OCI-LY3 (cell line): ENCODE results near the gene S100A5.
A peak's percentile ranks its signal among the peaks of the same experiment; 100 is the strongest.
"Not testable (repeated sequence)": the region's sequence is repeated elsewhere in the genome, so short reads cannot be mapped to it uniquely, and the experiment has no call there.

Source experiments
- H2AFZ ChIP-seq: fragments of 200-600, 300-600 bp; shearing (Covaris generic); 2 replicates; pipeline ENCODE4 v1.6.0; 2014; ENCODE audit warnings: antibody characterized with exemption, low read depth, low read length
- H3K27ac ChIP-seq: fragments of 200-600, 300-600 bp; sonication (generic); 2 replicates; pipeline ENCODE4 v1.5.1; 2014; ENCODE audit warnings: mild to moderate bottlenecking, low read length, moderate library complexity, mixed read lengths
- H3K27me3 ChIP-seq: fragments of 200-600, 300-600 bp; sonication (generic); 2 replicates; pipeline ENCODE4 v1.6.1; 2014; ENCODE audit warnings: low read depth, low read length, mixed read lengths
- H3K36me3 ChIP-seq: fragments of 200-600, 300-600 bp; sonication (generic); replicated peaks from 2 replicates; pipeline ENCODE3; 2014; ENCODE audit warnings: low read depth, low read length, mixed read lengths
- H3K4me1 ChIP-seq: fragments of 300-600, 200-600 bp; sonication (generic); 2 replicates; pipeline ENCODE4 v1.6.1; 2014; ENCODE audit warnings: low read length, mixed read lengths
- H3K4me2 ChIP-seq: fragments of 200-600, 300-600 bp; sonication (generic); 2 replicates; pipeline ENCODE4 v1.6.1; 2014; ENCODE audit warnings: low read length, mixed read lengths
- H3K4me3 ChIP-seq: fragments of 300-600, 200-600 bp; sonication (generic); 2 replicates; pipeline ENCODE4 v1.5.1; 2014; ENCODE audit warnings: antibody characterized with exemption, mild to moderate bottlenecking, low read length, moderate library complexity
- H3K79me2 ChIP-seq: fragments of 300-600, 200-600 bp; shearing (Covaris generic); 2 replicates; pipeline ENCODE4 v1.6.1; 2014; ENCODE audit warnings: mild to moderate bottlenecking, low read length, mixed read lengths
- H3K9ac ChIP-seq: fragments of 300-600, 200-600 bp; shearing (Covaris generic); 2 replicates; pipeline ENCODE4 v1.6.0; 2014; ENCODE audit warnings: mild to moderate bottlenecking, low read length, moderate library complexity
- H3K9me3 ChIP-seq: fragments of 200-600, 300-600 bp; shearing (Covaris generic); 2 replicates; pipeline ENCODE4 v1.6.1; 2014; ENCODE audit warnings: low read length, mixed read lengths; ENCODE audit not compliant: insufficient read depth
- H4K20me1 ChIP-seq: fragments of 200-600, 300-600 bp; sonication (generic); 2 replicates; pipeline ENCODE4 v1.6.1; 2016; ENCODE audit warnings: low read length, mixed read lengths; ENCODE audit not compliant: insufficient read depth
- CTCF ChIP-seq: fragments of 200-600, 300-600 bp; sonication (generic); IDR thresholded peaks from 2 replicates; pipeline ENCODE4 v1.5.1; 2014; ENCODE audit warnings: antibody characterized with exemption, low read length, low read depth
- EZH2phosphoT487 ChIP-seq: fragments of 200-600 bp; shearing (Covaris generic); IDR thresholded peaks from 2 replicates; pipeline ENCODE4 v1.6.1; 2018; ENCODE audit warnings: antibody characterized with exemption, mixed run types, low read depth

The S100A5 gene

DNA sequence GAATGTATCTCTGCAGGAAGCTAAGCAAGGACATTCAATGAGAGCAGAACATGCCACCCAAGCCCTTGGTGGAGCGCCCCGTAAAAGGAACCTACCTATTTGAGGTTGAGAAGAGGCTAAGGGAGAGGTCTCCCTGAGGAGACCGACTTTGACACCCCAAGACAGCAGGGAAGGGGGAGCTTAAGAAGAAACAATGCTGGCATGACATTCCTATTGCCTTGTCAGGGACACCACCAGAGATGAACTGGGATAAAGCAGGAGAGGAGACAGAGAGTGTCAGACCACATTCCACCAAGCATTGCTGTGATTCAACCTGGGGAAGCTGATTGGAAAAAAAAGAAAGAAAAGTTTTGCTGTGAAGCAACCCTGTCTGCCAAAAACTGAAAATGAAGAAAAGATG lies 38.2 kb upstream of the S100A5 start:
- H2AFZ ChIP-seq = no peak overlapping the region

GRCh38 chr1:153578490-153578889 lies 37.8 kb upstream of the S100A5 start:
- TF ChIP-seq CTCF = no peak
- no peak for TF ChIP-seq EZH2phosphoT487
- Histone ChIP-seq H3K4me2 (no peak overlapping the region), H3K27ac (no peak overlapping the region), H3K36me3 (no peaks in the 10 kb centered on the region), H3K9ac (no peak overlapping the region), H3K79me2 (no peaks in the 10 kb centered on the region), H4K20me1 (no peaks in the 10 kb centered on the region), H3K27me3 (no peaks in the 10 kb centered on the region), H3K9me3 (no peaks in the 10 kb centered on the region), H3K4me1 (peaks cover 15% of the 10 kb centered on the region), H2AFZ (no peak overlapping the region), H3K4me3 (no peak overlapping the region)

More for the DNA sequence above, 38.2 kb upstream of the S100A5 start:
- no peaks in the 10 kb centered on the region for H3K79me2 ChIP-seq
- H3K27me3 ChIP-seq = no peaks in the 10 kb centered on the region
- H3K27ac ChIP-seq = no peak overlapping the region
- no peak overlapping the region for H3K9ac ChIP-seq
- no peak for TF ChIP-seq CTCF
- no peak for TF ChIP-seq EZH2phosphoT487
- no peaks in the 10 kb centered on the region for H4K20me1 ChIP-seq
- H3K4me3 ChIP-seq = no peak overlapping the region
- H3K9me3 ChIP-seq = no peaks in the 10 kb centered on the region
- H3K4me2 ChIP-seq = no peak overlapping the region
- H3K4me1 ChIP-seq = peaks cover 15% of the 10 kb centered on the region
- no peaks in the 10 kb centered on the region for H3K36me3 ChIP-seq

DNA sequence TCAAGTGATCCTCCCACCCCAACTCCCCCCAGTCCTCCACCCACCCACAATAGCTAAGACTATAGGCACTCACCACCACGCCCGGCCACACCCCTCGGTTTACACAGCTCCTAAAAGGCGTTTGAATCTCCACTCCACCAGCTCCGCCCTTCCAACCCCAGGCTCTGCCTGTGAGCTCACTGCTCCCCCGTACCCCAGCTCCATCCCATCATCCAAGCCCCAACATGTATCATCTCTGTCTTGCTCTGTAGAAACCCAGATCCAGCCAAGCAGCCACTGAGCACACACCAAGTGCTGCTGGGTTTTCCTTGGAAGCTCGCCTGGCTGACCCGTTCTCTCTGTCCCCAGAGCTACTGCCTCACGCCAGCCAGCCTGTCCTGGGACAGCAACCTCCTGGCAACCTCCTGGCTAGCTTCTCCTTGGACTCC lies 36.9 kb upstream of the S100A5 start:
- Histone ChIP-seq H4K20me1 (no peaks in the 10 kb centered on the region), H3K36me3 (no peaks in the 10 kb centered on the region), H3K4me2 (peak overlapping the region; percentile 68), H3K27ac (no peak overlapping the region), H3K4me3 (peak overlapping the region; percentile 57), H3K9me3 (no peaks in the 10 kb centered on the region), H3K27me3 (no peaks in the 10 kb centered on the region), H2AFZ (peak overlapping the region; percentile 73), H3K79me2 (no peaks in the 10 kb centered on the region), H3K9ac (peak overlapping the region; percentile 34), H3K4me1 (peaks cover 23% of the 10 kb centered on the region)
- TF ChIP-seq CTCF (no peak), EZH2phosphoT487 (no peak)

DNA sequence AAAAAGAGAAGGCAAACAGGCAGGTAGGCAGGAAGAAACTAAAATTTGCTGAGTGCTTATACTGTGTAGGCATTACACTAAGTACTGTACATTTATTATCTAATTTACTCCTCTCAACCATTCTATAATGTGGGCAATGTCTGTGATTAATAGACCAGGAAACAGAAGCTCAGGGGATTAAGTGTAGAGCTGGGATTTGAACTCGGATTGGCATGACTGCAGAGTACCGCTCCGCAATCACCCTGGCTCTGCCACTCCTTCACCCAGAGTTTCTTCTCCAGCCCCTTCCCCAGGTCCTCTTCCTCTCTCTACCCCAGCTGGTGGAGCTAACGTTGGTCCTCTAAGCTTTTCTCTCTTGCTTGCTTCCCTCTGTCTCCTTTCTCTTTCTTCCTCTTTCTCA lies 36.4 kb upstream of the S100A5 start:
- Histone ChIP-seq H3K27ac (no peak overlapping the region), H4K20me1 (no peaks in the 10 kb centered on the region), H2AFZ (peak overlapping the region; percentile 73), H3K4me2 (peak overlapping the region; percentile 68), H3K9me3 (no peaks in the 10 kb centered on the region), H3K36me3 (no peaks in the 10 kb centered on the region), H3K4me3 (peak overlapping the region; percentile 57), H3K27me3 (no peaks in the 10 kb centered on the region), H3K4me1 (peaks cover 28% of the 10 kb centered on the region), H3K9ac (peak overlapping the region; percentile 34), H3K79me2 (no peaks in the 10 kb centered on the region)
- TF ChIP-seq EZH2phosphoT487 = no peak
- no peak for TF ChIP-seq CTCF

GRCh38 chr1:153575497-153575896 lies 34.8 kb upstream of the S100A5 start:
- H3K4me1 ChIP-seq = peaks cover 31% of the 10 kb centered on the region
- H4K20me1 ChIP-seq, H3K27ac ChIP-seq, H3K9ac ChIP-seq, H2AFZ ChIP-seq, H3K79me2 ChIP-seq, H3K27me3 ChIP-seq, H3K36me3 ChIP-seq, H3K9me3 ChIP-seq, H3K4me2 ChIP-seq, H3K4me3 ChIP-seq: not testable (repeated sequence)

DNA sequence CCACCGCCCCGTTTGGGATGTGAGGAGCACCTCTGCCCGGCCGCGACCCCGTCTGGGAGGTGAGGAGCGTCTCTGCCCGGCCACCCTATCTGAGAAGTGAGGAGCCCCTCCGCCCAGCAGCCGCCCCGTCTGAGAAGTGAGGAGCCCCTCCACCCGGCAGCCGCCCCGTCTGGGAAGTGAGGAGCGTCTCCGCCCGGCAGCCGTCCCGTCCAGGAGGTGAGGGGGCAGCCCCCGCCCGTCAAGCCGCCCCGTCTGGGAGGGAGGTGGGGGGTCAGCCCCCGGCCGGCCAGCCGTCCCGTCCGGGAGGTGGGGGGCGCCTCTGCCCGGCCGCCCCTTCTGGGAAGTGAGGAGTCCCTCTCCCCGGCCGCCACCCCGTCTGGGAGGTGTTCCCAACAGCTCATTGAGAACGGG lies 34.4 kb upstream of the S100A5 start:
- H3K4me2 ChIP-seq, H3K36me3 ChIP-seq, H3K9ac ChIP-seq, H3K27me3 ChIP-seq, H3K9me3 ChIP-seq, H3K27ac ChIP-seq, H2AFZ ChIP-seq, H3K79me2 ChIP-seq, H3K4me3 ChIP-seq, H4K20me1 ChIP-seq: not testable (repeated sequence)
- peaks cover 31% of the 10 kb centered on the region for H3K4me1 ChIP-seq
